ENCODE data around the gene SDK2.
A peak's percentile ranks its signal among the peaks of the same experiment; 100 is the strongest.
"Not testable (repeated sequence)": the region's sequence is repeated elsewhere in the genome, so short reads cannot be mapped to it uniquely, and the experiment has no call there.

SDK2 gene

GRCh38 chr17:73474370-73474988, 169.8 kb downstream of the SDK2 start:
- peak; percentile 2 for DNase-seq

GRCh38 chr17:73472715-73473114, 171.5 kb downstream of the SDK2 start:
- DNase-seq = not testable (repeated sequence)

- no peak for DNase-seq
Measured at GRCh38 chr17:73471924-73472323, 172.3 kb downstream of the SDK2 start.

GRCh38 chr17:73470316-73470826, 173.9 kb downstream of the SDK2 start:
- DNase-seq = no peak

DNA sequence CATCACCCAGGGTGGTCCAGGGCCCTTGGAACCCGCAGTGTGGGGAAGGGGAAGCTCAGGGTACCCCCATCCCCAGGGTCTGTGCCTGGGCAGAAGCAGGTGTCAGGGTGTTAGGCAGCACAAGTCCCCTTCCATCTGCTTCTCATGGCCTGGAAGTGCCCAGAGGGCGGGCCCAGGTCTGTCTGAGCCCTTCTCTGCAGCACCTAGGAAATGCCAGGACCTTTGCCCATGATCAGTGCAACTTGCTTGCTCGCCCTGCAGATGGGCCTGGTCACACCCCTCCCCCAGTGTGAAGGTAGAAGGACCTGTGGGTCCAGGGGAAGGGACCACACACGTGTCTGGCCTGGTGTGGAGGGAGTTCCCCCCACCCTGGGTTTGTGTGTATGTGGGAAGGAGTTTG, 174.9 kb downstream of the SDK2 start:
- no peak for DNase-seq

DNA sequence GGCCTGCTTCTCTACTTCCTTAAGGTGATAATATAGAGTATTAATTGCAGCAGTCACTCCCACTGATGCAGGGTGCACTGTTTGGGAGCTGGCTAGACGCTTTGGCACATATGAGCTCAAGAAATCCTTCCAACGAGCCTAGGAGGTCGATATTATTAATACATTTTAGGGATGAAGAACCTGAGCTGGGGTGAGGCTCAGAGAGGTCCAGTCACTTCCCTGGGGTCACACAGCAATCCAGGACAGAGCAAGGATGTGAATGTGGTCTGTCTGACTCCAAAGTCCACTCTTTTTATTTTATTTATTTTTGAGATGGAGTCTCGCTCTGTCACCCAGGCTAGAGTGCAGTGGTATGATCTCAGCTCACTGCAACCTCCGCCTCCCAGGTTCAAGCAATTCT, 176.0 kb downstream of the SDK2 start:
- no peak for DNase-seq

DNA sequence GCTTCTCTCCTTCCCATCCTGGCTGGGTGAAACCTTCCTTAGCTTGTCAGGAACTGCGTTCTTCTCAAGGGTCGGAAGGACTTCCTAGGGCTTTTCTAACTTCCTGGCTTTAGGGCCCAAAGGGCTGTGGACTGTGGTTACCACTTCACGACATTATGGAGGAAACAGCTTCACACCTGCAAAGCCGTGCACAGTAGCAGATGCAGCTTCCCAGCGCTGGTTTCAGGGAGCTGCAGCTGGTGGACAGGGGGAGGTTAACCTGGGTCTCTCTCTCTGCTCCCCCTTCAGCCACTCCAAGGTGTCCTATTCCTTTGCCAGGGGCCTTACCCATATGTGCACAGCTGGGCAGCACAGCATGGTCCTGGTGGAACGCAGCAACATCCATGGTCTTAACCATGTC, 176.6 kb downstream of the SDK2 start:
- no peak for DNase-seq

- no peak for DNase-seq
Measured at GRCh38 chr17:73466704-73467433, 177.4 kb downstream of the SDK2 start.

GRCh38 chr17:73465953-73466230, 178.4 kb downstream of the SDK2 start:
- DNase-seq = no peak

DNA sequence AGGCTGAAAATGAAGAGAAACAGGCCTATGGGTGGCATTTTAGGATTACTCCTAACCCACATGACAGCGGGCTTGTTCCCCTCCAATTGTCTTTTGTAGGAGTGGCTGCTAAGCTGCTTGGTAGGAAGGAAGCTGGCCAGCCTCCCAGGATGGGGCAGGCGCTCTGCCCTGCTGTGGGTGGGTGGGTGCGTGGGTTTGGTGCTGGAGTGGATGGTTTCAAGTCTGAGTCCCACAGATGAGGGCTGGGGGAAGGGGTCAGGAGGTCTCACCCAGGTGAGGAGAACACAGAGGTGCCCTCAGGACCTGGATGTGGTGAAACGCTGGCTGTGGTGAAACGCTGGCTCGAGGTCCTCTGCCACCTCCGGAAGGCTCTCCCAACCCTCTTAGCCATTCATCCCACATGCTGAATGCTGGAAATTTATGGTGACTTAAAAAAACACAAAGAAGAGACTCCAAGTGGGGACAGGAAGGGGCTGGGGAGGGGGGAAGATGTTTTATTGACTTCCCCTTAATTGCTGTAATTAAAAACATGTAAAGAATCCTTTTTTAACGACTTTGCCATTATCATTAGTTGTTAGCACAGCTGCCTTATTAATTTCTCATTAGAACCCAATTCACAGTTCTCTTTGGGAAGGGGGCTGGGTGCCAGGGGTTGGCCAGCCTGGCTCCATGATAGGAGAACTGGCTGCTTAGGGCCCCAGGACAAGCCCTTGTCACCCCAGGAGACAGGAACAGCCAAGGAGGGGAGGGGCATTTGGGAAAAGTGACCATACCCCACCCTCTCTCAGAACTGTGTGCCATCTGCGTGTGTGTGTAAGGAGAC, 178.9 kb downstream of the SDK2 start:
- DNase-seq = no peak

DNA sequence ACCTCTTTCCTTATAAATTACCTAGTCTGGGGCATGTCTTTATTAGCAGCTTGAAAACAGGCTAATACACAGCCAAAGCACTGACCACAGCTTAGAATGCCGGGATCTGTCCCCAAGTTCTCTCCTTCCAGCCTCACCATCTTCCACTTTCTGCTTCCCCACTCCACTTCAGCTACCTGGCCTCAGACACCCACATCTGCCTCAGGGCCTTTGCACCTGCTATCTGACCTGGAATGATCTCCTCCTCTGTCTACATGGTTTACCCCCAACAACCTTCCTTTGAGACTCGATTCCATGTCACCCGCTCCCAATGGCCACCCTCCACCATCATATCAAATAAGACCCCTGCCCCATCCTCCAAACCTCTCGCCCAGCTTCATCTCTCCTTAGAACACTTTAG, 179.8 kb downstream of the SDK2 start:
- DNase-seq = no peak

DNA sequence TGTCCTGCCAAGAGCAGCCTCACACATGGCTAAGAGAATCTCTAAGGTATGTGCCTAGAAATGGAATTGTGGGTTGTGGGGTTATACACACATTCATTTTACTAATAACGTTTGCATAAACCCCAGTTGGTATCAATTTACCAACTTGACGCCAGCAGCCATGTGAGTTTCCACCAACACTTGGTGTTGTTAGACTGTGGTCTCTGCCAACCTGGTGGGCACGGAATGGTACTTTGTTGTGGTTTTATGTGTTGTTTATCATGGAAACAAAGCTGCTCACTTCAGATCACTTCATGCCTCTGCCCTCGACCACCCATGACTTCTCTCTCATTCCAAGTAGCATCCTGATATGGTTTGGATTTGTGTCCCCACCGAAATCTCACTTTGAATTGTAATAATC, 180.4 kb downstream of the SDK2 start:
- no peak for DNase-seq

DNA sequence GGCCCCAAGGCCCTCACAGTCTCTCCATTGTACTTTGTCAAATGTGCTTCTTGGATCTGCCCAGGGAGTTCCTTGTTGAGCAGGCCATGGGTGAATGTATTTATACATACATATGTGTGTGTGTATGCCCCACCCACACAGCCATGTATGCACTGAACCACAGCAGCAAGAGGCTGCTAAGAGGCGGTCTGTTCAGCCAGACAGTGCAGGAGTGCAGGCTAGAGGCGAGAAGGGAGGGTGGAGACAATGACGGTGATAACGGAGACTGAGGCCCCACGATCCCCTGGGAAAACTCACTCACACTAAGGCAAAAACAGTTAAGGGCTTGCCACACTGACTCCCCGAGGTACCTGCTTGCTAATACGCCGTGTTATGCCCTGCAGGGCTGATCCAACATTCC, 181.4 kb downstream of the SDK2 start:
- no peak for DNase-seq

- DNase-seq = no peak
Measured at GRCh38 chr17:73459980-73460379, 184.3 kb downstream of the SDK2 start.

GRCh38 chr17:73455767-73456166, 188.5 kb downstream of the SDK2 start:
- no peak for DNase-seq

DNA sequence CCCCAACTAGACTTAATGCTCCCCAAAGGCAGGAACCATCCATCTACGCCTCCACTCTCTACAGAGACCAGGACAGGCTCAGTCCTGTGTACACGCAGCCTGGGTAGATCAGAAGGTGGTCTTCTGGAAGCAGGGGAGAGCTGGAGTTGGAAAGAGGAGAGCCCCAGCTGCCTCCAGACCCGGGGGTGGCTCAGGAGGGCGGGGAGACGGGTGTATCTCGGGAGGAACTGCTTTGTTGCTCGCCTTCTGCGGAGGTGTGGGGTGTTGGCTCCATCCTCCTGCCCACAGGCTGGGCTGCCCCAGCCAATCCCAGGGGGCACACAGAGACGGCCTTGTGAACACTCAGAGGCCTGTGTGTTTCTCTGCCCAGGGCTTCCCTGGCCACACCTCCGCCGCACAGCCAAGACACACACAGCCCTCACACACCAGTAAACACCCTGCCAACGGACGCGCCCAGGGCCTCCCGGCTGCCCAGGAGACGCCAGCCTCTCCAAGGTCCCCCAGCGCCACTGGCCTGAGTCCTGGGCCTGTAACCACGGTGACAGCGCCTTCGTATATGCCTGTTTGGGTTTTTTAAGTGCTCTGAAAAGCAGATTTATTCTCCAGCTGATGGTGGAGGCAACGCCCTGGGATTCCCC, 189.1 kb downstream of the SDK2 start:
- no peak for DNase-seq

DNA sequence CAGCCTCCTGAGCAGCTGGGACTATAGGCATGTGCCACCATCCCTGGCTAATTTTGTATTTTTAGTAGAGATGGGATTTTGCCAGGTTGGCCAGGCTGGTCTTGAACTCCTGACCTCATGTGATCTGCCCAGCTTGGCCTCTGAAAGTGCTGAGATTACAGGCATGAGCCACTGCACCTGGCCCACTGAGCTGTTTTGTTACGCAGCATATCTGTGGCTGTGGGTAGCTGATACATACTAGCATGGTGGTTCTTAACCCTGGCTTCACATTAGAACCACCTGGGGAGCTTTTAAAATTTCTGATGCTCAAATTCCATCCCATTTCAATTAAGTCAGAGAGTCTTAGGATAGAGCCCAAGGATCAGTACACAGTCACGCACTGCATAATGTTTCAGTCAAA, 190.8 kb downstream of the SDK2 start:
- not testable (repeated sequence) for DNase-seq

DNA sequence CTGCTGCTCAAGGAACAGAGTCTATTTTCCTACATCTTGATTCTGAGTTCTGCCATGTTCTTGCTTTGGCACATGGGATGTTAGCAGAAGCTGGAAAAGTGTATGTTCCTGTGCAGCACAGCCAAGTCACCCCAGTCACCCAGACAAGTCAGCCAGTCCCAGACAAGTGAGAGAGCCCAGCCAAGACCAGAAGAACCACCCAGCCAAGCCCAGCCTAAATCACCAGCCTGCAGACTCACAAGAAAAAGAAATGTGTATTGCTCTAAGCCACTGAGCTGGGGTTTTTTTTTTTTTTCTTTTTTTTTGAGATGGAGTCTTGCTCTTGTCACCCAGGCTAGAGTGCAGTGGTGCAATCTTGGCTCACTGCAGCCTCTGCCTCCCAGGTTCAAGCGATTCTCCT, 191.2 kb downstream of the SDK2 start:
- DNase-seq = no peak

DNA sequence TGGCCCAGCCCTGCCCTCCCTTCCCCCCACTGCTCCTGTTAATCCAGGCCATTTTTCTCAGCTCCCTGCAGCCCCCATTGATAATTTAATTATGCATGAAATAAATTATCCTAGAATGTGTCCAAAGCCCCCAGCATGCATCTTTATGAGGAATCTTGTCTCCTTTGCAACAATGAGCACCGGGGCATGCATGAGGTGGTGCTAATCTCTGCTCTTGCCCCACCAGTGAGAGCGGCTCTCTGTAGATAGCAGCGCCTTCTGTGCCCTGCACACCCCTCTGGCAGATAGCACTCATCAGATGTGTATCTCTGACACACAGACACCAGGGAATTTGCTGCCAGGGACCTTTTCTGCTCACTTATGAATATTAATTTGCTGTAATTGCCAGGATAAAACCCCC, 192.2 kb downstream of the SDK2 start:
- no peak for DNase-seq

GRCh38 chr17:73447319-73447718, 196.9 kb downstream of the SDK2 start:
- DNase-seq = no peak

GRCh38 chr17:73446617-73447016, 197.6 kb downstream of the SDK2 start:
- no peak for DNase-seq

- DNase-seq = no peak
Measured at GRCh38 chr17:73445466-73445865, 198.8 kb downstream of the SDK2 start.

GRCh38 chr17:73444021-73444420, 200.2 kb downstream of the SDK2 start:
- no peak for DNase-seq

GRCh38 chr17:73439597-73439996, 204.6 kb downstream of the SDK2 start:
- no peak for DNase-seq

Data from stimulated activated CD4-positive, alpha-beta T cell treated with anti-CD3 and anti-CD28 coated beads, Interleukin-12 subunit alpha, Interleukin-12 subunit beta, amount 100 ng/mL, for 4 hours (primary cell).